Astrocyte of the spinal cord (primary cell): ENCODE measurements around the gene GRPR.
"Not testable (repeated sequence)": the region's sequence is repeated elsewhere in the genome, so short reads cannot be mapped to it uniquely, and the experiment has no call there.

Source experiments
- DNase-seq: peaks from one replicate; pipeline ENCODE4 v3.0.0; 2011; ENCODE audit warnings: low read depth, low spot score
- H3K4me3 ChIP-seq: 2 replicates; pipeline ENCODE4 v1.5.1; 2011; ENCODE audit warnings: low read depth, mild to moderate bottlenecking, low read length, moderate library complexity
- CTCF ChIP-seq: IDR thresholded peaks from 2 replicates; pipeline ENCODE4 v1.5.1; 2012; ENCODE audit warnings: low read depth, mild to moderate bottlenecking, low read length, inconsistent platforms
- in situ Hi-C: cut with HindIII; loops from 2 replicates; pipeline ENCODE4 v1.10.0; 2017; ENCODE audit warnings: low sequenced_read_pairs

GRPR gene

GRCh38 chrX:16155581-16156096 lies 32.3 kb downstream of the GRPR start:
- no peak for TF ChIP-seq CTCF
- in situ Hi-C loops, result no loop called here
- no peak for DNase-seq
- no peak overlapping the region for H3K4me3 ChIP-seq

- no peak for DNase-seq
- H3K4me3 ChIP-seq, result no peak overlapping the region
- TF ChIP-seq CTCF, result no peak
- in situ Hi-C loops, result no loop called here
Observed at GRCh38 chrX:16156692-16157331, 33.4 kb downstream of the GRPR start.

- peak; percentile 81 for DNase-seq
- in situ Hi-C loops, result no loop called here
- H3K4me3 ChIP-seq, result no peak overlapping the region
- no peak for TF ChIP-seq CTCF
Observed at GRCh38 chrX:16160729-16161128, 37.4 kb downstream of the GRPR start.

- DNase-seq, H3K4me3 ChIP-seq, in situ Hi-C loops: not testable (repeated sequence)
Observed at GRCh38 chrX:16161173-16161572, 37.8 kb downstream of the GRPR start.

- in situ Hi-C loops, result no loop called here
- TF ChIP-seq CTCF, result no peak
- H3K4me3 ChIP-seq, result no peak overlapping the region
- DNase-seq, result no peak
Observed at GRCh38 chrX:16162391-16162790, 39.0 kb downstream of the GRPR start.

- no peak for TF ChIP-seq CTCF
- DNase-seq, result no peak
- in situ Hi-C loops, result no loop called here
- H3K4me3 ChIP-seq, result no peak overlapping the region
Observed at GRCh38 chrX:16164748-16165147, 41.4 kb downstream of the GRPR start.

GRCh38 chrX:16167181-16167580 lies 43.8 kb downstream of the GRPR start, which contains the start of gene MAGEB17:
TSS of gene MAGEB17 (plus strand) at chrX:16167481. CDS start at chrX:16170383, 2,902 bp downstream.
- no peak within 1 kb of the TSS for H3K4me3 ChIP-seq
- in situ Hi-C loops, result no loop called here
- TF ChIP-seq CTCF, result no peak
- no peak for DNase-seq
